B cell (primary cell): ENCODE measurements around the gene TMEM37. TPM values are rescaled to one million over a fixed set of nuclear protein-coding genes. Genes with fewer than 3 reads are reported as not detected.

Experiments used
- ATAC-seq: fragments of 200-7000 bp; cut with Tn5 transposase; one replicate; pipeline ENCODE4 v1.10.0; 2021; ENCODE audit warnings: low read depth, mild to moderate bottlenecking, moderate number of reproducible peaks, moderate library complexity
- CTCF ChIA-PET: fragments of 350-600 bp; sonication (Branson Sonifier 250); formaldehyde crosslinking; loops from one replicate; lab custom pipeline; 2021; ENCODE audit warnings: antibody characterized with exemption, inconsistent platforms; lab: Charles Lee
- POLR2A ChIA-PET: fragments of 350-600 bp; sonication (Branson Sonifier 250); formaldehyde crosslinking; loops from one replicate; lab custom pipeline; 2021; ENCODE audit warnings: antibody characterized with exemption; lab: Charles Lee
- DNase-seq: peaks from one replicate; pipeline ENCODE4 v3.0.0; 2013
- H2AFZ ChIP-seq: 2 replicates; pipeline ENCODE4 v1.6.1; 2012; ENCODE audit warnings: mild to moderate bottlenecking, low read depth, low read length; ENCODE audit not compliant: insufficient read depth, poor library complexity, severe bottlenecking
- H3K27ac ChIP-seq, 2 donors: 1 replicate in 1 of 2; 2 replicates in 1 of 2; pipeline ENCODE4 v1.5.1; 2012 to 2013; ENCODE audit warnings: low read length in 2 of 2, mild to moderate bottlenecking in 2 of 2, moderate library complexity in 1 of 2
- H3K27me3 ChIP-seq, 4 experiments: fragments of 200-600 bp in 1 of 4; sonication (generic) in 1 of 4; replicated peaks in 1 of 4; 1 replicate in 2 of 4; 2 replicates in 2 of 4; pipeline versions ENCODE4 v1.6.1 to v1.7.0; 2013 to 2016; ENCODE audit warnings: low read length in 3 of 4, mild to moderate bottlenecking in 2 of 4, mixed read lengths in 1 of 4, moderate library complexity in 1 of 4; ENCODE audit not compliant: insufficient read depth in 4 of 4, control insufficient read depth in 3 of 4; ENCODE audit errors: control extremely low read depth in 1 of 4
- H3K36me3 ChIP-seq, 2 experiments: replicated peaks in 1 of 2; 1 replicate in 1 of 2; 2 replicates in 1 of 2; pipeline versions ENCODE4 v1.6.1 to v1.7.1; 2013; ENCODE audit warnings: low read length in 1 of 2; ENCODE audit not compliant: insufficient read depth in 2 of 2, control insufficient read depth in 1 of 2; ENCODE audit errors: control extremely low read depth in 1 of 2, extremely low read depth in 1 of 2
- H3K4me1 ChIP-seq, 2 donors: fragments of 200-600 bp in 1 of 2; sonication (generic) in 1 of 2; 1 replicate in 1 of 2; 2 replicates in 1 of 2; pipeline versions ENCODE4 v1.5.1 to v1.6.1; 2013 to 2017; ENCODE audit warnings: low read length in 2 of 2; ENCODE audit not compliant: control insufficient read depth in 2 of 2, insufficient read depth in 2 of 2
- H3K4me2 ChIP-seq: replicated peaks from 2 replicates; pipeline ENCODE3; 2012; ENCODE audit warnings: mild to moderate bottlenecking, low read depth, low read length; ENCODE audit not compliant: poor library complexity, severe bottlenecking
- H3K4me3 ChIP-seq, 5 experiments: fragments of 200-600 bp in 1 of 5; sonication (generic) in 1 of 5; 1 replicate in 3 of 5; 2 replicates in 2 of 5; pipeline versions ENCODE4 v1.5.1 to v1.7.0; 2011 to 2016; ENCODE audit warnings: low read length in 4 of 5, mild to moderate bottlenecking in 4 of 5, low read depth in 2 of 5, control low read depth in 1 of 5, moderate library complexity in 1 of 5; ENCODE audit not compliant: insufficient read depth in 1 of 5; ENCODE audit errors: control extremely low read depth in 1 of 5, extremely low read depth in 1 of 5
- H3K79me2 ChIP-seq: fragments of 200-600 bp; sonication (generic); one replicate; pipeline ENCODE4 v1.6.0; 2016; ENCODE audit warnings: low read length; ENCODE audit not compliant: control insufficient read depth, insufficient read depth
- H3K9ac ChIP-seq: fragments of 200-600 bp; sonication (generic); 2 replicates; pipeline ENCODE4 v1.6.1; 2017; ENCODE audit warnings: mild to moderate bottlenecking, low read length, moderate library complexity
- H3K9me3 ChIP-seq, 3 donors: one replicate each; pipeline versions ENCODE4 v1.6.1 to v1.7.1; 2013; ENCODE audit warnings: low read length in 2 of 3; ENCODE audit not compliant: control insufficient read depth in 2 of 3, insufficient read depth in 1 of 3; ENCODE audit errors: control extremely low read depth in 1 of 3
- H4K20me1 ChIP-seq: 2 replicates; pipeline ENCODE4 v1.6.0; 2012; ENCODE audit warnings: mild to moderate bottlenecking, low read length; ENCODE audit not compliant: insufficient read depth, control insufficient read depth, poor library complexity, severe bottlenecking
- H3K27ac Mint-ChIP-seq: one replicate; pipeline ENCODE4 v1.8.0; 2021; ENCODE audit warnings: mixed read lengths
- H3K27me3 Mint-ChIP-seq: one replicate; pipeline ENCODE4 v1.8.0; 2021; ENCODE audit warnings: mixed read lengths
- H3K4me1 Mint-ChIP-seq: one replicate; pipeline ENCODE4 v1.8.0; 2021; ENCODE audit warnings: mixed read lengths
- H3K4me3 Mint-ChIP-seq: one replicate; pipeline ENCODE4 v1.8.0; 2021; ENCODE audit warnings: mixed read lengths
- H3K9me3 Mint-ChIP-seq: one replicate; pipeline ENCODE4 v1.8.0; 2022; ENCODE audit warnings: mixed read lengths; ENCODE audit not compliant: insufficient read depth
- EZH2 ChIP-seq: IDR thresholded peaks from 2 replicates; pipeline ENCODE4 v1.6.1; 2012; ENCODE audit warnings: borderline replicate concordance, low read depth, mild to moderate bottlenecking, moderate library complexity, low read length; ENCODE audit not compliant: insufficient read depth, poor library complexity, severe bottlenecking
- WGBS: methylation state at CpG from one replicate; pipeline ENCODE4 v1.1.5; 2013; ENCODE audit warnings: missing lambda C conversion rate; ENCODE audit not compliant: insufficient coverage; 5-methylcytosine and 5-hydroxymethylcytosine counted together
- intact Hi-C: fragments of 100-400 bp; cut with micrococcal nuclease; formaldehyde crosslinking; loops from one replicate; pipeline ENCODE4 v1.10.0; 2022
- polyA plus RNA-seq: library from polyadenylated mRNA; depleted of rRNA; stranded (reverse); fragments of >200 nt; gene quantifications from 2 replicates; pipeline ENCODE4 v1.2.3, GENCODE V29; 2012
- total RNA-seq, 2 donors: library from RNA; stranded (reverse); fragments of 120-200 nt in 1 of 2; gene quantifications; 1 replicate in 1 of 2; 2 replicates in 1 of 2; pipeline versions ENCODE4 v1.2.3 to v1.2.4, GENCODE V29; 2013 to 2022
- TF ChIP-seq, protein P1 (sequence below): fragments of 200-600 bp; IDR thresholded peaks from one replicate; pipeline ENCODE4 v1.8.0; 2022; ENCODE audit warnings: antibody characterized with exemption, mild to moderate bottlenecking

The TMEM37 gene
- total and polyA plus RNA-seq, 2 donors (not counting 1 experiment from before 2014, with no cell fraction given) = not detected

DNA sequence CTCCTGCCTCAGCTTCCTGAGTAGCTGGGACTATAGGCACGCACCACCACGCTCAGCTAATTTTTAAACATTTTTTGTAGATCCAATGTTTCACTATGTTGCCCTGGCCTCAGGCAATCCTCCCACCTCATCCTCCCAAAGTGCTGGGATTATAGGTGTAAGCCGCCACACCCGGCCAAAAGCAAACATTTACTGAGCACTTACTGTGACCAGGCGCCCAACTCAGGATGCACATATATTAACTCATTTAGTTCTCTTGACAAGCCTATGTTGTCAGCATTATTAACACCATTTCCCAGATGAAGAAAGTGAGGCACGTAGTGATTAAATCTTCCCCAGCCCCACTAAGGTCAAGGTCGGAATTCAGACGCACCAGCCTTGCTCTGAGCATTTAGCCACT lies 41.1 kb downstream of the TMEM37 start:
- H3K27me3 ChIP-seq = peaks cover 0 to 10% (median 2%) of the 10 kb centered on the region in 4 experiments
- Mint-ChIP-seq H3K27ac (no peak overlapping the region), H3K9me3 (no peaks in the 10 kb centered on the region), H3K27me3 (peaks cover 18% of the 10 kb centered on the region), H3K4me1 (no peaks in the 10 kb centered on the region), H3K4me3 (no peak overlapping the region)
- no peaks in the 10 kb centered on the region for H3K9me3 ChIP-seq
- CTCF ChIA-PET = interaction anchor here (0.6 kb wide), 1 partner anchor 538 kb away, joined by 5 read pairs; no protein-coding TSS in a partner anchor
- ATAC-seq (no peak), DNase-seq (no peak)
- TF ChIP-seq, protein P1, sequence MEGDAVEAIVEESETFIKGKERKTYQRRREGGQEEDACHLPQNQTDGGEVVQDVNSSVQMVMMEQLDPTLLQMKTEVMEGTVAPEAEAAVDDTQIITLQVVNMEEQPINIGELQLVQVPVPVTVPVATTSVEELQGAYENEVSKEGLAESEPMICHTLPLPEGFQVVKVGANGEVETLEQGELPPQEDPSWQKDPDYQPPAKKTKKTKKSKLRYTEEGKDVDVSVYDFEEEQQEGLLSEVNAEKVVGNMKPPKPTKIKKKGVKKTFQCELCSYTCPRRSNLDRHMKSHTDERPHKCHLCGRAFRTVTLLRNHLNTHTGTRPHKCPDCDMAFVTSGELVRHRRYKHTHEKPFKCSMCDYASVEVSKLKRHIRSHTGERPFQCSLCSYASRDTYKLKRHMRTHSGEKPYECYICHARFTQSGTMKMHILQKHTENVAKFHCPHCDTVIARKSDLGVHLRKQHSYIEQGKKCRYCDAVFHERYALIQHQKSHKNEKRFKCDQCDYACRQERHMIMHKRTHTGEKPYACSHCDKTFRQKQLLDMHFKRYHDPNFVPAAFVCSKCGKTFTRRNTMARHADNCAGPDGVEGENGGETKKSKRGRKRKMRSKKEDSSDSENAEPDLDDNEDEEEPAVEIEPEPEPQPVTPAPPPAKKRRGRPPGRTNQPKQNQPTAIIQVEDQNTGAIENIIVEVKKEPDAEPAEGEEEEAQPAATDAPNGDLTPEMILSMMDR = no peak
- TF ChIP-seq EZH2 = no peak
- no peaks in the 10 kb centered on the region for H3K36me3 ChIP-seq
- no peaks in the 10 kb centered on the region for H4K20me1 ChIP-seq
- H3K4me1 ChIP-seq = no peaks in the 10 kb centered on the region
- H3K9ac ChIP-seq = no peak overlapping the region
- intact Hi-C loops = no loop called here
- H3K4me3 ChIP-seq = no peak overlapping the region
- H3K4me2 ChIP-seq = no peak overlapping the region
- POLR2A ChIA-PET = no interaction called here
- no peak overlapping the region for H2AFZ ChIP-seq
- no peak overlapping the region for H3K27ac ChIP-seq
- WGBS = 88% methylated on average over 7 of the region's 8 CpGs
- H3K79me2 ChIP-seq = no peaks in the 10 kb centered on the region

DNA sequence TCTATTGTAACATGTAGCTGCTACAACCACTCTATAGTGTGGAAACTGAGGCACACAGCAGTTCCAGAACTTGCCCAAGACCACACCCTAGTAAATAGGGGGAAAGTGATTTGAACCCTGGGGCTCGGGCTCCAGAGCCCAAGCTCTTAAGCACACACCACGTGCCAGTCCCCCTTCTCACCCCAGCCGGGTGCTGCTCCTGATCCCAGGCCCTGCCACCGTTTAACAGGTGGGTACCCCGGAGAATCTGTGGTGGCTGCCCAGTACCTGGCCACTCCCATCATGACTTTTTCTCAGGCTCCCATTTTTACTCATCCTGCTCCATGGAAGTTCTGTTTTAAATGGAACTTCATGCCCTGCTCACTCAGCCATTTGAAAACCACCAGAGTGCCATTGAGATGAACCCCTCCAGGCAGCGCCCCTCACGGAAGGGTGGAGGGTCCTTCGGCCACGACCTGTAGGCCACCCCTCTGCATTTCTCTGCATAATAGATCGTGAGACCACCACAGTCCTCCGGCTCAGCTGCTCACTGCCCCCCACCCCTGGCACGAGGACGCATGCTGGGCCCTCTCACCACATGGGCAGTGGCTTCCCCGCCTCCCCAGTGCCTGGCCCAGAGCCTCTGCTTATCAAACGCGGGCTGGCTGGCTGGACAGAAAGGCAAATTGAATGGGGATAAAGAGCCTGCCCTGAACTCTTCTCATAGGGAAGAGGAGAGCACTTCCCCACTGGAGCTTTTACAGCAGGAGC lies 42.1 kb downstream of the TMEM37 start:
- CTCF ChIA-PET = interaction anchor here (0.6 to 2.0 kb wide), 3 partner anchors 68 to 591 kb away, joined by 3 to 13 read pairs (median 3); no protein-coding TSS in a partner anchor
- Histone ChIP-seq H3K4me3 (no peak overlapping the region), H3K36me3 (no peaks in the 10 kb centered on the region), H3K27ac (no peak overlapping the region), H3K79me2 (no peaks in the 10 kb centered on the region), H2AFZ (no peak overlapping the region), H3K9me3 (no peaks in the 10 kb centered on the region), H3K4me2 (no peak overlapping the region), H3K4me1 (no peaks in the 10 kb centered on the region), H4K20me1 (no peaks in the 10 kb centered on the region), H3K9ac (no peak overlapping the region), H3K27me3 (peaks cover 0 to 10% (median 2%) of the 10 kb centered on the region in 4 experiments)
- no peak for DNase-seq
- no peak for ATAC-seq
- Mint-ChIP-seq H3K27ac (no peak overlapping the region), H3K4me3 (no peak overlapping the region), H3K9me3 (no peaks in the 10 kb centered on the region), H3K27me3 (peaks cover 21% of the 10 kb centered on the region), H3K4me1 (no peaks in the 10 kb centered on the region)
- 92% methylated on average over 13 of the region's 16 CpGs for WGBS
- intact Hi-C loops = no loop called here
- POLR2A ChIA-PET = no interaction called here
- TF ChIP-seq, protein P1 = no peak
- no peak for TF ChIP-seq EZH2
